OCI-M2 (cell line): ENCODE results near the gene HSPBAP1.

Source experiments
- DNase-seq: peaks from one replicate; lab custom pipeline; 2025; ENCODE audit not compliant: unreplicated experiment; lab: John Stamatoyannopoulos, UW

The HSPBAP1 gene

DNA sequence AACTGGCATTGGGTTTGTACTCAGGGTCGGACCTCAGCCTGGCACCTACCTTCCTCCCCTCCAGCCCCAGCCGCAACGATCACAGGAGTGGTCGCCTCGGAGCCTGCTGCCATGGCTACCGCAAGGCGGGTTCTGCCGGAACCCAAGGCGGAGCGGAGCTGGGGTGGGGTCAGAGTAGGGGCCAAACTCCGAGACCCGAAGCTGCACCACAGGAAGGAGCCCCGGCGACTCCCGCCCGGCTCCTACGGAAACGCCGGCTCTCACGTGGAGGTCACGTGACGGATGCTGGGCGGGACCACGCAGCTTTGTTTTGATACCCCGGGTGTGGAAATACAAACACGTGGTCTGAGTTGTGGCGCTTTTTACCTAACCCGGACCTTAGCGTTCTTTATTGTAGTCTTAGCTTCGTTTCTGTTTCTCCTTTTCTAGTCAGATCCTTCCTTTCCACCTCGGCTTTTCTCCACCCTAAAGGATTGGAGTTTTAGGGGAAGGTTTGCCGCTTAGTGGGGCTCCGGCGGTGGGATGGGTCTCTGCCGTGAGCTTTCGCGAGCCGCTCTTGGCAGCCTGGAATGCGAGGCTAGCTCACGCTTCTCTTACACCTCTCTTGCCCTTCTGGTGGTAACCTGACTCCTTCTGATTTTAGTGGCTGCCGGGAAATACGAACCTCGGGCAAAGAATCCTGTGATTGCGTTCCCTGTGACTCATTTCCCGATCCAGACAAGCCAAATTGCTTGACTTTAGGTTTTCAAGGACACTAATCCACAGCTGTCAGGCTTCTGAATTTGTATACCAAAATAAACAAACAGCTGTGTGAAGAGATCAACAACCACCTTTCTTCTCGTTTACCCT lies at the start of gene HSPBAP1:
TSS of gene HSPBAP1 (minus strand) at position 264 of the 849 bp plus-strand sequence. CDS start at position 113, 151 bp downstream.
- no peak for DNase-seq

DNA sequence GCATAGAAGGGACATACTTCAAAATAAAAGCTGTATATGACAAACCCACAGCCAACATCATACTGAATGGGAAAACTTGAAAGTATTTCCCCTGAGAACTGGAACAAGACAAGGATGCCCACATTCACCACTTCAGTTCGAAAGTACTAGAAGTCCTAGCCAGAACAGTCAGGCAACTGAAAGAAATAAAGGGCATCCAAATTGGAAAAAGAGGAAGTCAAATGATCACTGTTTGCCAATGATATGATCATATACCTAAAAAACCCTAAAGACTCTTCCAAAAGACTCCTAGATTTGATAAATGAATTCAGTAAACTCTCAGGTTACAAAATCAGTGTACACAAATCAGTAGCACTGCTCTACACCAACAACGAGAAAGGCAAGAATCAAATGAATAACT lies 42.0 kb upstream of the HSPBAP1 start:
- no peak for DNase-seq

DNA sequence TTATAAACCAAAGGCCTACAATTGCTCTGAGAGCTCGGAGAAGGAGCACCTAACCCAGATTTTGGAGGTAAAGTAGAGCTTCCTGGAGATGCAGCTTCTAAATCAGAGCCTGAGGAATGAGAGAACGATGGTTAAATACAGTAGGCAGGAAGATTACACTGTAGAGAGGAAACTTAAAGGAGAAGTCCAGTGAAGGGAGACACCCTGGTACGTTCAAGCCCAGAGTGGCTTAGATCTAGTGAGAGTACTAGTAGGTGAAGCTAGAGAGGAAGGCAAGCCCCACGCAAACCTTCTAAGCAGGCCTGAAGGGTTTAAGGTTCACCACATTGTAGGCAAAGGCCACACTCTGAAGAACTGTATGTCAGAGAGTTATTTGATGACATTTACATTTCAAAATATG lies 34.6 kb upstream of the HSPBAP1 start:
- no peak for DNase-seq

- DNase-seq = no peak
Measured at GRCh38 chr3:122826278-122826677, 32.6 kb upstream of the HSPBAP1 start.

DNA sequence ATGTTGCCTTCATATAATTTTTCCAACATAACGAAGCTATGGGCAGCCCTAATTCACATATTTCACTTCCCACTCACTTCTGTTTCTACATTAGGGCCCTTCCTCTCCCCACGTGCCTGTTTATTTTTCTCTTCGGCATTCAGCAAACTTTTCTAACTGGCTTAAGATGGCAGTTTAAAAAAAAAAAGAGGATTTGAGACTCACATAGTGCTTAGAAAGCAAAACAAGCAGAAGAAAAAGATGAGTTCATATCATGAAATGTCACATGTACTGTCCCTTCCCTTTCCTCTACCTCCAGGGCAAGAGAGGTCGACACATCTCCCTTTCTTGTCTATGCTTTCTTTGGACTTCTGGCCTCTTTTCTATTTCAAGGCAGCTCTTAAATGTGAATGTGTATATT lies 31.8 kb upstream of the HSPBAP1 start:
- DNase-seq = no peak

GRCh38 chr3:122824465-122825381 lies 31.1 kb upstream of the HSPBAP1 start:
- DNase-seq = no peak

- no peak for DNase-seq
Measured at GRCh38 chr3:122816587-122816986, 23.0 kb upstream of the HSPBAP1 start.

DNA sequence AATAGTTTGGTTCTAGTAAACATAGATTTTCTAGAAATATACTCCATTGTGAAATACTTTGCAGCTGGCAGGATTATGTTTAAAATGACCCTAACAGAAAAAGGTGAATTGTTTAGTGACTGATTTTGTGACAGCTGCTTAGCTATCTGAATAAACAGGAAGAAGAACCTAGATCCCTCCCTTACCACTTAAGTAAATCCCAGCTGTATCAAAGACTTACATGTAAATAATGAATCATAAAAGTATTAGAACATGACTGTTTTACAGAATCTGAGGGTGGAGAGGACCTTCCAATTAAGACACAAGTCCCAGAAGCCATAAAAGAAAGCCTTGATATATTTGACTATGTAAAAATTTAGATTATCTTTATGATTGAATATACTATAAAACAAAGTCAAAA lies 17.1 kb upstream of the HSPBAP1 start:
- no peak for DNase-seq

GRCh38 chr3:122803977-122804376 lies 10.3 kb upstream of the HSPBAP1 start:
- no peak for DNase-seq

DNA sequence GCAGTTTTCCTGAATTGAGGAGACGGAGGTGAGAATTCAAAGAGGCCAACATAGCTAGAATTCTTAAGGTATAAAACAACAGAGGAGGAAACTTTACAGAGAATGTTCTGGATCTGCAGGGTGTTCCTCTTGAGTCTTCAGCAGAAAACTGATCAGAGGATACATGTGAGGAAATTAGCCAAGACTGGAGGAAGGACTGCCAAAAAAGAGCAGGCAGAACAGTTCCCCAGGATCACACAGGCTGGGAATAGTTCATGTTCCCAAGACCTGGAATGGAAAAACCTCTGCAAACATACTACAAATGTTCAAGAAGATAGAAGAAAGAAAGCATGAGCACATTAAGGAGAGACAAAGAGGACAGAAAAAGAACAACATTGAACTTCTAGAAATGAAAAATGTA lies 8.7 kb upstream of the HSPBAP1 start:
- no peak for DNase-seq

DNA sequence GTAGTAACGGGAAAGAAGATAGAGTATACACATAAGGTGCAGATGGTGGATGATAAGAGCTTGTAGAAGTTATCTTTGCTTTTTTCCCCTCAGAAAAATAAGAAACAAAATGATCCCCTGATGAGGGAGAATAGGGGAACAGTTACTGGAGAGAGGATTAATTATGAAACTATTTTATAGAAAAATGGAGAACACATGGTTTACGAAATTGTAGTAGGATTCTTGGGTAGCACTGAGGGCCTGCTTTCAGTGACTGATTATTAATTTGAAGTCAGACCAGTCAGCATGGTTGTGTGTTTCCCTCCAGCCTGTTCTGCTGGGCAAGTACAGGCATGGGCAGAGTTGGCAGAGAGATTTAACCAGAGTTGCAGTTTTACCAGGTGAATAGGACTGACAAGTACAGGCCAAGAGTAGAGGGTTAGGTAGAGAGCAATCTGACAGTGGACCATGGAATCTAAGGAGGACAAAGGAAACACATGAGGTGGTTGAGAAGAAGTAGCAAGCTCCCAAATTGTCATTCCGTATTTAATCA lies 7.1 kb upstream of the HSPBAP1 start:
- DNase-seq = no peak

DNA sequence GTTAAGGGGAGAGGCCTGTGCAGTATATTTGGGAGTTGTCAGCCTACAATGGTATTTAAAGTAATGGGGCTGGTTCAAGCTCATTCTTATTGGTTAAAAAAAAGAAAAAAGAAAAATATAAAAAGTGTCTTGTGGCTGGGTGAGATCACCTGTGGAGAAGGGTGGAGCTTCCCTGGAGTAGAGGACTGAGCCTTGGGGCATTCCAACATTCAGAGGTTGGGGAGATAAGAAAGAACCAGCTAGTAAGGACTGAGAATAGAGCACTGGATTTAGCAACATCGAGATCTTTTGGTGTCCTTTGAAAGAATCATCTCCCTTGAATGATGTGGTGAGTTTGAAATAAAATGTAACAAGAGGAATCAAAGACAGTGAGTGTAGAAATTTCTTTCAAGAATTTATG lies 6.4 kb upstream of the HSPBAP1 start:
- no peak for DNase-seq

GRCh38 chr3:122799322-122799721 lies 5.7 kb upstream of the HSPBAP1 start:
- no peak for DNase-seq

GRCh38 chr3:122797291-122797690 lies 3.7 kb upstream of the HSPBAP1 start:
- no peak for DNase-seq

DNA sequence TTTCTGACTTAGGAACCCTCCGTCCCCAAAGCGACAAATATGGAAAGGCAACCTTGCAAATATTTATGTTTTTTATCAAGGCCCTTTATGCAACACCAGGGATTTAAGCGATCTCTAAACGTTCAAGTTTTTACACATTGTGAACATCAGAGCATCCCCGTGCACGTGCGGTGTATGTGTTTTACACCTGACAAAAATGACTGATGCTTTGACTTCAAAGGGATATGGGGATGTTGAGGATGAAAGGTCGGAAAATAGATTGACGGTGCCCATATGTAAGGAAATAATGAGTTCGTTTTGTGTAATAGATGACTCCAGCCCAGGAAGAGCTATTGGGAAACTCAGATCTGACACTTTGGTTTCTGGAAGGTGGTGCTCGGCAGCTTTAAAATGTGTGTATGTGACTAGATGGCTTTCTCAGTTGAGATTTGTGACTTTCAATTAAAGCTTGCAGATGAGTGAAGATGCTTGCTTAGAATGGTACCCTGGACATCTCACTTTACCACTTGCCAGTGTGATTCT lies 2.1 kb upstream of the HSPBAP1 start:
- no peak for DNase-seq

- DNase-seq = no peak
Measured at GRCh38 chr3:122794779-122795673, 1.4 kb upstream of the HSPBAP1 start, which contains the start of gene SLC49A4. Gene SLC49A4, plus strand, starts transcription at chr3:122795069. Its CDS starts 124 bp downstream, at chr3:122795193.

GRCh38 chr3:122794483-122794778 lies 800 bp upstream of the HSPBAP1 start:
- DNase-seq = no peak

DNA sequence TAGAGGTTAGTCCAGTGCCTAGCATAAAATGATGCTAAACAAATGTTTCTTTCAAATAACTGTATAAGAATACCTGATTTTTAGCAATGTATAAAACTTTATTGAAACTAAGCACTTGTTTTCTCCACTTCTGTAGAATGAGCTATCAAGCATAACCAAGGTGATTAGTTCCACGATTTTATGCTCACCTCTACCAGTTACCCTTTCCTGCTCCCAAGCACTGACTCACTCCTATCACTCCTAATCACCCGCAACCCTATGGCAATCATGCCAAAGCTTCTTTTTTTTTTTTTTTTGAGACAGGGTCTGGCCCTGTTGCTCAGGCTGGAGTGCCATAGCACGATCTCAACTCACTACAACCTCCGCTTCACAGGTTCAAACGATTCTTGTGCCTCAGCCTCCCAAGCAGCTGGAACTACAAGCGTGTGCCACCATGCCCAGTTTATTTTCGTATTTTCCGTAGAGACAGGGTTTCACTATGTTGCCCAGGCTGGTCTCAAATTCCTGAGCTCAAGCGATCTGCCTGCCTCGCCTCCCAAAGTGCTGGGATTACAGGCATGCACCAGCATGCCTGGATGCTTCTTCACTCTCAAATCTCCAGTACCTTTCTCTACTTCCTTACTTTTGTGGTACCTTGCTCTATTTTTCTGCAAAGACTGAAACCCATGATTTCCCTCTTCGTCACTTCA lies 3.9 kb downstream of the HSPBAP1 start:
- DNase-seq = no peak

DNA sequence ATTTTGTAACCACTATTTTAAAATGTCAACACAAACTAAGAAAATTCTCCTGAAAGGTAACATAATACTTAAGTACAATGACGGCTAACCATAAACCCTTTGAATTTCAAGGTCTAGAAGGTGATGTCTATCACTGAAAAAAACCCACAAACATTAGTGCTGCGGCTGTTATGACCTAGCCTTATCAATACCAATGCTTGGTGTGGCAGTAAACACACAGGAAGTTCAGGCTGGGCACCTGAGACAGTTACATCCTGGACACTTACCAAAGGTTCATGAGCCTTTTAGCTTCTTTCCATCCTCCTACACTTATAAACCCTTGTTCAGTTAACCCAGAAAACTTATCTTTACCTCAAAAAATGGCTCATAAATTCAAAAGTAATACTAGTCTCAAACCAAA lies 5.8 kb downstream of the HSPBAP1 start:
- DNase-seq = no peak

GRCh38 chr3:122786066-122786465 lies 7.6 kb downstream of the HSPBAP1 start:
- no peak for DNase-seq
